ENCODE data around the gene CD247. TPM values are rescaled to one million over a fixed set of nuclear protein-coding genes. Genes with fewer than 3 reads are reported as not detected.

Gene CD247
- total RNA-seq, 2 experiments from 2014 or later, result 251 to 261 TPM

- ChIA-PET POLR2A (no interaction called here), CTCF (interaction anchor here (0.6 to 1.6 kb wide), 4 partner anchors 26 to 136 kb away, joined by 3 to 10 read pairs (median 4); no protein-coding TSS in a partner anchor)
- no peaks in the 10 kb centered on the region for H3K27me3 Mint-ChIP-seq
- peak; percentile 59 for DNase-seq
- H3K4me3 Mint-ChIP-seq, result no peak overlapping the region
- H3K27ac Mint-ChIP-seq, result no peak overlapping the region
- peaks cover 34% of the 10 kb centered on the region for H3K36me3 Mint-ChIP-seq (ENCODE audit: low read depth)
- H3K9me3 Mint-ChIP-seq, result no peaks in the 10 kb centered on the region
- peaks cover 8% of the 10 kb centered on the region for H3K4me1 Mint-ChIP-seq
These were observed 117.0 kb downstream of the CD247 start for GRCh38 chr1:167401260-167401873.

- DNase-seq, result no peak
- H3K9me3 Mint-ChIP-seq, result no peaks in the 10 kb centered on the region
- peaks cover 8% of the 10 kb centered on the region for H3K4me1 Mint-ChIP-seq
- no peaks in the 10 kb centered on the region for H3K27me3 Mint-ChIP-seq
- no peak overlapping the region for H3K27ac Mint-ChIP-seq
- H3K36me3 Mint-ChIP-seq (ENCODE audit: low read depth), result peaks cover 29% of the 10 kb centered on the region
- H3K4me3 Mint-ChIP-seq, result no peak overlapping the region
- CTCF ChIA-PET, result interaction anchor here (0.6 kb wide), 2 partner anchors 45 to 246 kb away, joined by 3 to 5 read pairs; no protein-coding TSS in a partner anchor
- POLR2A ChIA-PET, result no interaction called here
These were observed 117.9 kb downstream of the CD247 start for GRCh38 chr1:167400359-167400953.

GRCh38 chr1:167392200-167392696, 126.1 kb downstream of the CD247 start:
- H3K4me3 Mint-ChIP-seq, result no peak overlapping the region
- no peak overlapping the region for H3K27ac Mint-ChIP-seq
- POLR2A ChIA-PET, result no interaction called here
- DNase-seq, result no peak
- peaks cover 10% of the 10 kb centered on the region for H3K36me3 Mint-ChIP-seq (ENCODE audit: low read depth)
- no peaks in the 10 kb centered on the region for H3K27me3 Mint-ChIP-seq
- CTCF ChIA-PET, result no interaction called here
- H3K9me3 Mint-ChIP-seq, result no peaks in the 10 kb centered on the region
- H3K4me1 Mint-ChIP-seq, result no peaks in the 10 kb centered on the region

- no peak overlapping the region for H3K4me3 Mint-ChIP-seq
- H3K27me3 Mint-ChIP-seq, result no peaks in the 10 kb centered on the region
- no peaks in the 10 kb centered on the region for H3K4me1 Mint-ChIP-seq
- no peaks in the 10 kb centered on the region for H3K9me3 Mint-ChIP-seq
- DNase-seq, result no peak
- CTCF ChIA-PET, result interaction anchor here (0.5 kb wide), 1 partner anchor 16 kb away, joined by 4 read pairs; no protein-coding TSS in a partner anchor
- peaks cover 24% of the 10 kb centered on the region for H3K36me3 Mint-ChIP-seq (ENCODE audit: low read depth)
- H3K27ac Mint-ChIP-seq, result no peak overlapping the region
- POLR2A ChIA-PET, result no interaction called here
These were observed 129.4 kb downstream of the CD247 start for GRCh38 chr1:167388976-167389375.

GRCh38 chr1:167387251-167387910, 130.9 kb downstream of the CD247 start:
- no peak overlapping the region for H3K4me3 Mint-ChIP-seq
- ChIA-PET CTCF (no interaction called here), POLR2A (no interaction called here)
- no peak overlapping the region for H3K27ac Mint-ChIP-seq
- DNase-seq, result no peak
- H3K36me3 Mint-ChIP-seq (ENCODE audit: low read depth), result peaks cover 31% of the 10 kb centered on the region
- H3K27me3 Mint-ChIP-seq, result no peaks in the 10 kb centered on the region
- H3K9me3 Mint-ChIP-seq, result no peaks in the 10 kb centered on the region
- H3K4me1 Mint-ChIP-seq, result no peaks in the 10 kb centered on the region

Other genes with a start within 250 kb of the CD247 start
- gene CREG1, start 35.2 kb upstream of the CD247 start, total RNA-seq, result 1 to 10 TPM; 8.0 to 8.2 TPM
- gene RCSD1, start 111.7 kb upstream of the CD247 start, total RNA-seq, result 100 to 1,000 TPM; 152 to 157 TPM
- 10 to 100 TPM; 12.5 to 14.1 TPM for gene MPZL1, start 203.5 kb upstream of the CD247 start, total RNA-seq

Measured in activated CD4-positive, alpha-beta T cell treated with anti-CD3 and anti-CD28 coated beads, Interleukin-2, amount 10 ng/mL, durations not matched to agents 7 days and 5 days (primary cell).